HG03066 (cell line): ENCODE results near the gene RUNX2.

Experiments
- ATAC-seq: cut with Tn5 transposase; IDR thresholded peaks from one replicate; pipeline ENCODE4 v1.9.1; 2021; ENCODE audit warnings: low read depth; ENCODE audit not compliant: unreplicated experiment

Gene RUNX2

GRCh38 chr6:45608252-45608913, 280.3 kb downstream of the RUNX2 start:
- ATAC-seq: no peak

DNA sequence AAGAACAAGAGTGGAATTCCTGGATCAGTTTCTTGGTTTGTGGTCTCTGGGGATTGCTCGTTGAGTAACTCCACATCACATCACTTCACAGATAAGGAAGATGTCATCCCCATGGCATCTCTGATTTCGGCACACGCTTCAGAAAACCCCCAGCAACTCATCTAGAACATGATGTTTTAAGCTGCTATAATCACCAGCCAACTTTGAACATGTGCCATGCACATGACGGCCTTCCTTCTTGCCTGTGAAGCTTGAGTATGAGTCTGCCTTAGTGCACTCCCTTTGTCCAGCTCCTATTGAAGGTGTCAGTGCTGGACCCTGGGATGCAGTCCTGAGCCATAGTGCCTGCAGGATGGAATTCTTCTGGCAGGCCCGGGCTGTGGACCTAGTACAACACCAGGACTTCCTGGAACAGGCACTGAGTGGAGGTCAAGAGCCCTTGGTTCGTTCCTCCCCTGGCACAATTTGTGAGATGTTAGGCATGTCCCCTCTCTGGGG, 281.1 kb downstream of the RUNX2 start:
- no peak for ATAC-seq

- no peak for ATAC-seq
Observed at GRCh38 chr6:45610374-45610773, 282.2 kb downstream of the RUNX2 start.

GRCh38 chr6:45610832-45611231, 282.7 kb downstream of the RUNX2 start:
- ATAC-seq: no peak

DNA sequence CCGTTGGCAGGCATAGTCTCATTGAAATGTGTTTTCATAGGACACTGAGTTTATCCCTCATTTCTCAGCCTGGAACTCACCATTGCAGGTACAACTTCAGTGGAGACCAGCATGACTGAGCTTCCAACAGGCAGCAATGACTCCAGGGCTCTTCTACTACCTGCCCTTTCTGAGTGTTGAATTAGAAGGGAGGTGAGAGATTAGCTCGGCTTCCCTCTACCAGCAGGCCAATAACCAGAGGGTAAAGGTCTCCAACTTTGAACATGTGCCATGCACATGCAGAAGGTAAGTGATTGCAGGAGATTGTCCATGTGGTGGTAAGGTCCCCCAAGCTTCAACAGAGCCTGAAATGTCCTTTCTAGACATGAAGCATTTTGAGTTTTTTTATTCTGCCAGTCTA, 283.4 kb downstream of the RUNX2 start:
- no peak for ATAC-seq

- no peak for ATAC-seq
Observed at GRCh38 chr6:45613656-45614055, 285.5 kb downstream of the RUNX2 start.

DNA sequence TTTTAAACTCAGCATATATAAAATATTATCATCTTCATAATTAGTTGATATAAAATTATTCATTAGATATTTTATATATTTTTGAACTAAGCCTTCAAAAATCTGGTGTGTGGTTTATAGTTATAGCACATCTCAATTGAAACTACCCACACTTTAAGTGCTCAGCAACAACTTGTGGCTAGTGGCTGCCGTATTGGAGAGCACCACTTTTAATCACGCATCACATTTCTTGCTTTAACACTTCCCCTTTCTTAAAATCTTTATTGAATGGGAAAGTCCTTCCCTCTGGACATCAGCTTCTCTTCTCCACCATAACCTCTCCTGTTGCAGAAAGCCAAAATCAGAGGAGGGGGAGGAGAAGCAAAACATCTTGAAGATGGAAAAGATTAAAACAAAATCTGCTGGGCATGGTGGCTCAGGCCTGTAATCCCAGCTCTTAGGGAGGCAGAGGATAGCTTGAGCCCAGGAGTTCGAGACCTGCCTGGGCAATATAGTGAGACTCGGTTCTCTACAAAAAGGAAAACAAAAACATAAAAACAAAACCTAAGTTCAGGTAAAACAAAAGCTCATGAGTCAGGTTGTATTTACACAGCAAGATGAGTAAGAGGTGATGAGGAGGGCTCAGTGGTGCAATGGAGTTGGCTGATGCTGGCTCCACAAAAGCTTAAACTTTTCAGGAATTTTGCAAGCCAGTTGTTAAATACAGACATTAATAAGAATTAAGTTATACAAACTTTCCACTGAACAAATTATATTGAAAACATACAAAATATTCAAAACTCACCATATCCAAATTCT, 286.6 kb downstream of the RUNX2 start:
- ATAC-seq: no peak

DNA sequence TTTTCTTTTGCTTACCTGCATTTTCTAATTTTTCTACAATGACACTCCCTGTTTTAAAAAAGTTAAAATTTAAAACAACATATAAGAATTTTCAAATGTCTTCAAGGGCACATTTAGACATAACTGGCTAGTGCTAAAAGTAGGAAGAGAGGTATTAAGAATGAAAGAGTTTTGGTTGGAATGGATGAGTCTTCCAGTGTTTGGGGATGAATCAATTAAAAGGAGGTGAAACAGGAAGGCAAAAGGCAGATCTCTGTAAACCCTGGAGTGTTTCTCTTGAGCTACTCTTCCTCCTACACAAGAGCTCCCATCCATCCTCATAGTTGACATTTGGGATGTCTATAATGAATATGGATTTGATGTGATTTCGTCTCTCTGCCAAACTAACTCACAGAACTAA, 288.1 kb downstream of the RUNX2 start:
- ATAC-seq: no peak

DNA sequence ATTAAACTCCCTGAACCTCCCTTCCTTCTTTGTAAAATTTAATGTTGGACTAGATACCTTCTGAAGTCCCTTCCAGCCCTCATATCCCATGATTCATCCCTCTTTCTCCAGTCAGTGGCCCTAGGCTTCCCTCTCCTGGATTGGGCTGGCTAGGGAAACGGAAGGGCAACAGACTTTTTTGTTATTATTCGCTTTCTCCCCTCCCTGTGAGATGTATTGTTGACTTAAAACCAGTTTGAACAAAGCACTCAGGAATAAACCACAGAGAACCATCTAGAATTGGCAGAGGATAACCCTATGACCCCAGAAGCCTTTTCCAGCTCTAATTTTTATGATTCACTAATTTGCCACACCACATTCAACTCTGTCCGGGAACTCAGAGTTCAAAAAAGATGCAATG, 289.3 kb downstream of the RUNX2 start:
- ATAC-seq: no peak

DNA sequence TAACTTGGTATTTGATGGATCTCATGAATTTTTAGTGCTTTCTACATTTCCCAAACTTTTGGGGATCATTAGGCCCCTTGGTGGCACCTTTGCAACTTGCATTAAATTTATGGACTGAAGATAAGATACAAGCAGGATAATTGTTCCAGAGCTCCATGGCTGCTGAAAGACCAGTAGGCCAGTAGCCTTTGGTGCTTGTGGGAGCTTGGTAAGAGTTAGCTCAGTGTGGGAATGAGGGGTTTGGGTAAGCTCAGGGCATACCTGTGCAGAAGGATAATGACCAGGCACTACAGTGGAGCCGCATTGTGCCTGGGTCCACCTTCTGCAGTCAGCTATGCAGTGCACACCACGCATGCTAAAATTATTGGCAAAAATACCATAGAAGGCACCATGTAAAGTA, 290.1 kb downstream of the RUNX2 start:
- ATAC-seq: no peak

- no peak for ATAC-seq
Observed at GRCh38 chr6:45619211-45619760, 291.2 kb downstream of the RUNX2 start.

- ATAC-seq: no peak
Observed at GRCh38 chr6:45619994-45620471, 291.9 kb downstream of the RUNX2 start.

- ATAC-seq: no peak
Observed at GRCh38 chr6:45624228-45624627, 296.1 kb downstream of the RUNX2 start.

GRCh38 chr6:45625191-45625664, 297.1 kb downstream of the RUNX2 start:
- no peak for ATAC-seq

DNA sequence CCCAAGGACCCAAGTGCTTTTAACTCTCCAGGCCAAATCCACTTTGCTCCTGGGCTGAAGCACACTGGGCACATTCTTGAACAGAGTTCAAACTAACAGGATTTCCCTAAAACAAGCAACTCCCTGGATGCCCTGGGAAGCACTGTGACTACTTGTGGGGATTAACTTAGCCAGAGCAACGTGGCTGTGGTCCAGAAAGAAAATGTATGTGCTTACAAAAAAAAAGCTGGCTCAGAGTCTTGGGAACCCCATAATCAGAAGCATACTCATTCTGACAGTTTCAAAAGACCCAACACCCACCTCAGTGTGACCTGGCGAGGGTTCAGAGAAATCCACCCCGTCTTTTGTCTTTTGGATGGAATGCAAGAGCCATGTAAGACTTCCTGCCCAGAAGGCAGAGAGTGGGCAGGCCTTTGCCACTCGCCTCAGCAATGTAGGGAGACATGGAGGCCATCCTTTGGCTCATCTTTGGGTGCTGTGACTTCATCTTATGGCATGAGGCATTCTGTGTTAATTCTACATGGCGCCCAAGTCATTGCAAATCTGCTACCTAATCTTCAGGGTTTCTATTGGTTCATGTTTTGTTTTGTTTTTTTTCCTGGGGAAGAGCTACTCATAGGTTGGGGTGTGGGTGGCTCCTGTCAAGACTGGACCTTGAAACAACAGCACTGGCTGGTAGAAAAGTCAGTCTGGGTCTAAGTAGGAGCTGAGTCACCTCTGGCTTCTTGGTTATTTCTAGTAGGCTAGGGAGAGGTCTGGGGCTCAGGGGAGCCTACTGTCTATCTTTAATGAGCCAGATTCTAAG, 298.2 kb downstream of the RUNX2 start:
- no peak for ATAC-seq

DNA sequence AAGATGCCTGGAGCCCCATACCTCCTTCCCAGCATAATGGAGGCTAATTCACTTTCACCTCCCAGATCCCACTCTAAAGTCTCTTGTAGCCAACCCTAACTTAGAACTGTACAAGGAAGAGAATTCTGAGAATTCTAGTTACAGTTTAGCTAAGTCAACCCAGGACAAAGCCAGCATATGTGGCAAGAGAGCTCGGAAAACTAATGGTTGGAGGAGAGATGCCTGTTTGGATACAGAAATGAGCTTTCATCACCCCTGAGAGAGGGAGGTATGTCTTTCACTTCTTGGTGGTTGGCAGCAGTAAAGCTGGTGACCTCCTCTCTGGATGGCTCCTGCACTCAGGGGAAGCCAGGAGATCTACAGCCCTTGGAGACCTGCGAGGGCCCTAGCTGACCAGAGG, 302.2 kb downstream of the RUNX2 start:
- ATAC-seq: no peak

- ATAC-seq: no peak
Observed at GRCh38 chr6:45630801-45631200, 302.7 kb downstream of the RUNX2 start.

DNA sequence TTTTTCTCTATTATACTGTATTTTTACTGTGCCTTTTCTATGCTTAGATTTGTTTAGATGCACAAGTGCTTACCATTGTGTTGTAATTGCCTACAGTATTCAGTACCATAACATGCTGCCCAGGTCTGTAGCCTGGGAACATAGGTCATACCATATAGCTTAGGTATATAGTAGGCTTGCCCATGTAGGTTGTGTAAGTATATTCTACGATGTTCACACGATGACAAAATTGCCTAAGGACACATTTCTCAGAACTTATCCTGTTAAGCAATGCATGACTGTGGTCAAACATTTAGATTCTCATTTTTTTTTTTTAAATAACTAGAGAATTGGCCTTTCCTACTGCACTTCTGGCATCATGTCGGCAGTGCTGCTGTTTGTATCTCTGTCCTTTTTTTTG, 303.3 kb downstream of the RUNX2 start:
- no peak for ATAC-seq

DNA sequence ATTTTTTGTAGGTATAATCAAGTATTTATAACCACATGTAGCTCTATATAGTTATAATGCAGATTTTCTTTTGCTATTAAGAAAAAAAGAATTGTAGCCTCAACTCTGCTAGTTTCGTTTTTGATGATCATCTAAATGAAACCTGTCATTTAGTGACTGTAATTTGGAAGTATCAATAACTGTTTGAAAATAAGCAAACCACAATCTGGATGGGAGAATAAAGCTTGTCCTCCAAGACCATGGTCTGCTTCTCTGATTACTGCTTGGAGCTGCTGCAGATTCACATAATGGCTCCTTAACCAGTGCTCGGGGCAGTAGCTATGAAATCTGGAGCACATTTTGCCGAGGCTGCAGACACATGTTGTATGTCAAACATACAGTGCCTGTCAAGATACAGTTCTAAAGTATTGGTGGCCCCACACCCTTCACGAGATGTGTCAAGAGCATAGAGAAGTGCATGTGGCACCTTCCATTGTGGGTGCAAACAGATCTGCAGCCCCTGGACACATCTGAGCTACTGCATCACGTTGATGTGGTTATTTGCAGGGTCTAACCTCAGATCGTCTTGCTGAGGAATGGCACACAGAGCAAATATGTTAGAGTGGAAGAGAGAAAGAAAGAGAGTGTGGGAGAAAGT, 305.3 kb downstream of the RUNX2 start:
- no peak for ATAC-seq

GRCh38 chr6:45634231-45634630, 306.1 kb downstream of the RUNX2 start:
- no peak for ATAC-seq
